Ovary (tissue), 3 donors: Measurements from ENCODE around the gene CALY.

Experiments used
- EP300 ChIP-seq: sonication (generic); formaldehyde crosslinking; IDR thresholded peaks from one replicate; pipeline ENCODE4 v1.6.1; 2017; ENCODE audit warnings: antibody characterized with exemption
- POLR2A ChIP-seq: fragments of 450-650 bp; IDR thresholded peaks from one replicate; pipeline ENCODE4 v1.6.1; 2017; ENCODE audit warnings: antibody characterized with exemption, mild to moderate bottlenecking, moderate library complexity
- TF ChIP-seq, protein P1 (sequence below), 3 donors: fragments of 450-650 bp in 2 of 3; fragments of 200-600 bp in 1 of 3; IDR thresholded peaks; one replicate each; pipeline versions ENCODE4 v1.5.1 to v1.8.0; 2016 to 2022; ENCODE audit warnings: antibody characterized with exemption in 3 of 3, mild to moderate bottlenecking in 1 of 3
- donor health status: DM: no; HTN: no; CAD: no.

DNA sequence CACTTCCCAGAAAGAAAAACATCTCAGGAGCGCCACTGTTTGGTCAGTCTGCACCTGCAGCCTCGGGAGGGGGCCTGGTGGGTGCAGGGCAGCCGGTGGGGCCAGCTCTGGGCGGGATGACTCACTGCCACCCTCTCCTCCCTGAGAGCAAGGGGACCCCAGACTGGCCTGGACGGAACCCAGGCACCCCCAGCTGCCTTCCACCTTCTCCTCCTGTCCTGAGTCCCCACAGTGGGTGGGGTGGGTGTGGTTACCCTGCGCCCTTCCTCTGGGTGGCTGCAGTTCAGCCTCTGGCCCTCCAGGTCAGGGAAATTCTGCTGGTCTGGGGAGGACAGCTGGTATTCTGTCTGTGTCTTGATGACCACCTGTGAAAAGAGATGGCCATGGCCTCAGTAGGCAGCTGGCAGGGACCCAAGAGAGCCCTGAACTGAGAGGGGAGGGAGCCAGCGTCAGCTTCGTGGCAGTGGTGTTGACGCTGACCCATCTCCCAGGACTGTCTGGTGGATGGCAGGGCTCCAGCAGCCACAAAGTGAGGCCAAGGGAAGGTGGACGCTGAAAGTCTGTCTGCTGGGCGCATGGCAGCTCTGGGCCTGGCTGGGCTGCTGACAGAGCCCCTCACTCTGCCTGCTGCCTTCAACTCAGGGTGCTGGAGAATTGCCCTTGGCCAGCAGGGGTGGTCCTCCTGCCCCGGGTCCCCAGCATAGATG lies 8.9 kb downstream of the CALY start:
- TF ChIP-seq, protein P1, sequence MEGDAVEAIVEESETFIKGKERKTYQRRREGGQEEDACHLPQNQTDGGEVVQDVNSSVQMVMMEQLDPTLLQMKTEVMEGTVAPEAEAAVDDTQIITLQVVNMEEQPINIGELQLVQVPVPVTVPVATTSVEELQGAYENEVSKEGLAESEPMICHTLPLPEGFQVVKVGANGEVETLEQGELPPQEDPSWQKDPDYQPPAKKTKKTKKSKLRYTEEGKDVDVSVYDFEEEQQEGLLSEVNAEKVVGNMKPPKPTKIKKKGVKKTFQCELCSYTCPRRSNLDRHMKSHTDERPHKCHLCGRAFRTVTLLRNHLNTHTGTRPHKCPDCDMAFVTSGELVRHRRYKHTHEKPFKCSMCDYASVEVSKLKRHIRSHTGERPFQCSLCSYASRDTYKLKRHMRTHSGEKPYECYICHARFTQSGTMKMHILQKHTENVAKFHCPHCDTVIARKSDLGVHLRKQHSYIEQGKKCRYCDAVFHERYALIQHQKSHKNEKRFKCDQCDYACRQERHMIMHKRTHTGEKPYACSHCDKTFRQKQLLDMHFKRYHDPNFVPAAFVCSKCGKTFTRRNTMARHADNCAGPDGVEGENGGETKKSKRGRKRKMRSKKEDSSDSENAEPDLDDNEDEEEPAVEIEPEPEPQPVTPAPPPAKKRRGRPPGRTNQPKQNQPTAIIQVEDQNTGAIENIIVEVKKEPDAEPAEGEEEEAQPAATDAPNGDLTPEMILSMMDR (IDR thresholded peaks at IDR 0.05): no peak
- no peak for TF ChIP-seq POLR2A
- no peak for TF ChIP-seq EP300
